ENCODE measurements around the gene SLC10A7.

The SLC10A7 gene

GRCh38 chr4:146255463-146255862 is 266.3 kb downstream of the SLC10A7 start:
- DNase-seq (ENCODE audit: low read depth): no peak
- H3K4me3 ChIP-seq (ENCODE audit: low read depth, low read length): no peak overlapping the region
- no peak for TF ChIP-seq CTCF (IDR thresholded peaks at IDR 0.05; ENCODE audit: low read depth, low read length, missing control alignments)

GRCh38 chr4:146252969-146253611 is 268.6 kb downstream of the SLC10A7 start:
- no peak for DNase-seq (ENCODE audit: low read depth)
- no peak for TF ChIP-seq CTCF (IDR thresholded peaks at IDR 0.05; ENCODE audit: low read depth, low read length, missing control alignments)
- H3K4me3 ChIP-seq (ENCODE audit: low read depth, low read length): no peak overlapping the region

- no peak for DNase-seq (ENCODE audit: low read depth)
- no peak for TF ChIP-seq CTCF (IDR thresholded peaks at IDR 0.05; ENCODE audit: low read depth, low read length, missing control alignments)
- no peak overlapping the region for H3K4me3 ChIP-seq (ENCODE audit: low read depth, low read length)
Measured at GRCh38 chr4:146247356-146247755, 274.4 kb downstream of the SLC10A7 start.

GRCh38 chr4:146246381-146246780 is 275.4 kb downstream of the SLC10A7 start:
- no peak for TF ChIP-seq CTCF (IDR thresholded peaks at IDR 0.05; ENCODE audit: low read depth, low read length, missing control alignments)
- H3K4me3 ChIP-seq (ENCODE audit: low read depth, low read length): no peak overlapping the region
- no peak for DNase-seq (ENCODE audit: low read depth)

GRCh38 chr4:146245850-146246249 is 275.9 kb downstream of the SLC10A7 start:
- no peak for TF ChIP-seq CTCF (IDR thresholded peaks at IDR 0.05; ENCODE audit: low read depth, low read length, missing control alignments)
- no peak overlapping the region for H3K4me3 ChIP-seq (ENCODE audit: low read depth, low read length)
- no peak for DNase-seq (ENCODE audit: low read depth)

- no peak overlapping the region for H3K4me3 ChIP-seq (ENCODE audit: low read depth, low read length)
- no peak for DNase-seq (ENCODE audit: low read depth)
- TF ChIP-seq CTCF (IDR thresholded peaks at IDR 0.05; ENCODE audit: low read depth, low read length, missing control alignments): no peak
Measured at GRCh38 chr4:146245246-146245645, 276.5 kb downstream of the SLC10A7 start.

GRCh38 chr4:146244496-146244895 is 277.2 kb downstream of the SLC10A7 start:
- no peak overlapping the region for H3K4me3 ChIP-seq (ENCODE audit: low read depth, low read length)
- no peak for DNase-seq (ENCODE audit: low read depth)
- no peak for TF ChIP-seq CTCF (IDR thresholded peaks at IDR 0.05; ENCODE audit: low read depth, low read length, missing control alignments)
